Nephron (organoid): ENCODE results near the gene CMYA5.

Experiments used
- H3K27ac Mint-ChIP-seq, 3 experiments: 2 replicates each; pipeline ENCODE4 v1.8.0; 2020; ENCODE audit warnings: mixed read lengths in 3 of 3, mild to moderate bottlenecking in 2 of 3, moderate library complexity in 1 of 3
- H3K27me3 Mint-ChIP-seq: 2 replicates; pipeline ENCODE4 v1.8.0; 2021; ENCODE audit warnings: low read depth, mild to moderate bottlenecking, moderate library complexity, mixed read lengths
- H3K36me3 Mint-ChIP-seq: 2 replicates; pipeline ENCODE4 v1.8.0; 2020; ENCODE audit warnings: low read depth, mixed read lengths
- H3K4me1 Mint-ChIP-seq: 2 replicates; pipeline ENCODE4 v1.8.0; 2020; ENCODE audit warnings: mixed read lengths
- H3K4me3 Mint-ChIP-seq, 3 experiments: 2 replicates each; pipeline ENCODE4 v1.8.0; 2020; ENCODE audit warnings: mild to moderate bottlenecking in 3 of 3, mixed read lengths in 3 of 3, moderate library complexity in 2 of 3
- H3K9me3 Mint-ChIP-seq: 2 replicates; pipeline ENCODE4 v1.8.0; 2020; ENCODE audit warnings: mixed read lengths
- TF ChIP-seq, protein P1 (sequence below), 3 experiments: fragments of 200-600 bp; sonication (generic); IDR thresholded peaks; one replicate each; pipeline ENCODE4 v1.5.0; 2021; ENCODE audit warnings: antibody characterized with exemption in 3 of 3; ENCODE audit not compliant: unreplicated experiment in 3 of 3

The CMYA5 gene

DNA sequence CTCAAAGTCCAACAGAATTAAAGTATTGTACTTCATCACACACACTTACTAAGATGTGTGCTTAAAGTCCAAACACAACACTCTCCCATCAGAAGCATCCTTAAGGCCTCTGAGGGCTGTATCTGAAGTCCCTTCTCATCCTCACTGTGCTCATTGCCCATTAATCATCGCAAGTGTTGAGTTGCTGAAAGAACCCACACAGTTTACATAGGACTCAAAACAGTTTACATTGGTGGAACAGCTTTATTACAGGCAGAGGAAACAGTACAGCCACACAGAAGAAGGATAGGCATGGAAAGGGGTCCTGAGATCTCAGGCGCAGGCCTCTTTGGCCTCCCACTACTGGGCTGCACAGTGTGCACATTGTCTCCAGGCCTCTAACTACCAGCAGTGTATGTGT lies 113.4 kb downstream of the CMYA5 start:
- no peaks in the 10 kb centered on the region for H3K27me3 Mint-ChIP-seq

DNA sequence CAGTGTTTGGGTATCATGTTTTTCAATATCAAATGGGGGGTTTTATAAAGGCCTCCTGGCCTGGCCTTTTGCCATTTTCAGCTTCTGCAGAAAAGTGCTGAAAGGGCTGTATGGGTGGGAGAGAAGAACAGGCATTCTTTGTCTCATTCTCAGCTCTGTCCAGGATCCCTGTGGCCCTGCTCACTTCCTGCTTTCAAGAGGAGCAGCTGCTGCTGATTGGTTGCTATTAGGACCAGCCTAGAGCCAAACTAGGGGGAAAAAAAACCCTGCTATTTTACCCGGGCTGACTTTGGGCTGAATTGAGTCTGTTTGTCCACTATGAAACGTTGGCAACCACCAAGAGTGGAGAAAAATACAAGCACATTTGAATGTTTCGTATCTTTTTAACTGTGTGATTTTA lies 117.1 kb downstream of the CMYA5 start:
- Mint-ChIP-seq H3K9me3 (no peaks in the 10 kb centered on the region), H3K27me3 (no peaks in the 10 kb centered on the region), H3K36me3 (peaks cover 3% of the 10 kb centered on the region), H3K4me3 (no peak overlapping the region), H3K4me1 (peaks cover 18% of the 10 kb centered on the region), H3K27ac (peak overlapping the region in 1 of 3 experiments; percentile 14)
- TF ChIP-seq, protein P1, sequence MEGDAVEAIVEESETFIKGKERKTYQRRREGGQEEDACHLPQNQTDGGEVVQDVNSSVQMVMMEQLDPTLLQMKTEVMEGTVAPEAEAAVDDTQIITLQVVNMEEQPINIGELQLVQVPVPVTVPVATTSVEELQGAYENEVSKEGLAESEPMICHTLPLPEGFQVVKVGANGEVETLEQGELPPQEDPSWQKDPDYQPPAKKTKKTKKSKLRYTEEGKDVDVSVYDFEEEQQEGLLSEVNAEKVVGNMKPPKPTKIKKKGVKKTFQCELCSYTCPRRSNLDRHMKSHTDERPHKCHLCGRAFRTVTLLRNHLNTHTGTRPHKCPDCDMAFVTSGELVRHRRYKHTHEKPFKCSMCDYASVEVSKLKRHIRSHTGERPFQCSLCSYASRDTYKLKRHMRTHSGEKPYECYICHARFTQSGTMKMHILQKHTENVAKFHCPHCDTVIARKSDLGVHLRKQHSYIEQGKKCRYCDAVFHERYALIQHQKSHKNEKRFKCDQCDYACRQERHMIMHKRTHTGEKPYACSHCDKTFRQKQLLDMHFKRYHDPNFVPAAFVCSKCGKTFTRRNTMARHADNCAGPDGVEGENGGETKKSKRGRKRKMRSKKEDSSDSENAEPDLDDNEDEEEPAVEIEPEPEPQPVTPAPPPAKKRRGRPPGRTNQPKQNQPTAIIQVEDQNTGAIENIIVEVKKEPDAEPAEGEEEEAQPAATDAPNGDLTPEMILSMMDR (IDR thresholded peaks at IDR 0.05; ENCODE audit: unreplicated experiment in 3 of 3), result no peak

More for the DNA sequence above, 113.4 kb downstream of the CMYA5 start:
- Mint-ChIP-seq H3K36me3 (peaks cover 13% of the 10 kb centered on the region), H3K9me3 (no peaks in the 10 kb centered on the region), H3K4me1 (peaks cover 31% of the 10 kb centered on the region), H3K4me3 (no peak overlapping the region), H3K27ac (no peak overlapping the region)
- TF ChIP-seq, protein P1 (IDR thresholded peaks at IDR 0.05; ENCODE audit: unreplicated experiment in 3 of 3), result no peak

DNA sequence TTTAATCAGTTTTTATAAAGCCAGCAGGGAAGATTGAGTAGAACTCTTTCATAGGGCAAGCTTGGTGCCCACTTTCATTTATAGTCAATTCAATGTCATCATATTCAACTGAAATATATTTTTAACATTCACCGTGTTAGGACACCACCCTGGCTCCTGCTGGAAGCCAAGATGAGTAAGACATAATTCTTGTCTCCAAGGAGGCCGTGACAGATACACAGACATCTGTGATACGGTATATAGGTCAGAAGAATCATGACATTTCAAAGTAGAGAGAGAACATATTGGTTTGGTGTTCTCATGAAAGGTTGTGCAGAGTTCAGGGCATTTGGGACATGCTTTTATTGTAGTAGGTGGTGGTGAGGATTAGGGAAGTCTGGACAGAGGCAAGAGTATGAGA lies 120.1 kb downstream of the CMYA5 start:
- TF ChIP-seq, protein P1 (IDR thresholded peaks at IDR 0.05; ENCODE audit: unreplicated experiment in 3 of 3), result no peak
- H3K4me3 Mint-ChIP-seq, result no peak overlapping the region
- H3K36me3 Mint-ChIP-seq, result no peaks in the 10 kb centered on the region
- H3K9me3 Mint-ChIP-seq, result no peaks in the 10 kb centered on the region
- H3K27ac Mint-ChIP-seq, result no peak overlapping the region
- peaks cover 8% of the 10 kb centered on the region for H3K4me1 Mint-ChIP-seq
- peaks cover 3% of the 10 kb centered on the region for H3K27me3 Mint-ChIP-seq

- H3K27me3 Mint-ChIP-seq, result peaks cover 17% of the 10 kb centered on the region
- H3K4me3 Mint-ChIP-seq, result no peak overlapping the region
- H3K9me3 Mint-ChIP-seq, result peaks cover 3% of the 10 kb centered on the region
- TF ChIP-seq, protein P1 (IDR thresholded peaks at IDR 0.05; ENCODE audit: unreplicated experiment in 3 of 3), result no peak
- H3K27ac Mint-ChIP-seq, result no peak overlapping the region
- H3K4me1 Mint-ChIP-seq, result peaks cover 8% of the 10 kb centered on the region
- H3K36me3 Mint-ChIP-seq, result no peaks in the 10 kb centered on the region
These were observed 121.4 kb downstream of the CMYA5 start for GRCh38 chr5:79811081-79811480.

DNA sequence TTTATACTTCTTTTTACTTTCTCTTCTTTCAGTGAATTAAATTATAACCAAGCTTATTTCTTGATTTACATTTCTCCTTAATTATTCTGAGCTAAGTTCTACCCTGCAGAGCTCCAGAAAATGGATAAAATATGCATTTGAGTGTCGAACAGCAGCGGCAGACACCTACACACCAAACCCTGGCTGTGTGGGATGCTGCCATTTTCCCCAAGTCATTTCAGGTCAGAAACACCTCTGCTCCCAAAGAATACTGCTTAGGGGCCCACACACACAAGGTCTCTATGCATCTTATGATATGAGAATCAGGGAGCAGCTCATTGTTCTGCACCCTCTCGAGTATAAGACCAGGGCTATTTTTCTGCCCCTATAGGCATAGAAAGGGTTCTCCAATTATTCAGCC lies 122.3 kb downstream of the CMYA5 start:
- peaks cover 5% of the 10 kb centered on the region for H3K9me3 Mint-ChIP-seq
- H3K4me3 Mint-ChIP-seq, result no peak overlapping the region
- TF ChIP-seq, protein P1 (IDR thresholded peaks at IDR 0.05; ENCODE audit: unreplicated experiment in 3 of 3), result no peak
- H3K36me3 Mint-ChIP-seq, result no peaks in the 10 kb centered on the region
- H3K27me3 Mint-ChIP-seq, result peaks cover 19% of the 10 kb centered on the region
- H3K27ac Mint-ChIP-seq, result no peak overlapping the region
- peaks cover 2% of the 10 kb centered on the region for H3K4me1 Mint-ChIP-seq

DNA sequence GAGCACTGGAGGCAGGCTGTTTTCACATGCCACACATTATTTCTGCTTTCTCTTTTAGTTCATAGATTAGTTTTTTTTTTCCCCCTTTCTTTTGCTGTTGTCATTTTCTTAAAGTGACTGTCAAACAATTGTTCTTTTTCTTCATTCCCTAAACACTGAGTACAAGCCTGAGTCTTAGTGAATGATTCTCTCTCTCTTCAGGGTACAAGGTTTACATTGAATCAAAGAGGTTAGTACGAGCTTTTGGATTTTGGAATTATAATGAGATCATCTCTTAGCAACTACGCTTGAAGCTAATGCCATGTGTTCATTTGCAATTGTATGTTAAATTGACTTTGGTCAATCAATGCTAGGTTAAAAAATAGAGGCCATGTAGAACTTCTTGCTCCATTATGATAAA lies 125.1 kb downstream of the CMYA5 start:
- H3K27me3 Mint-ChIP-seq, result peaks cover 19% of the 10 kb centered on the region
- H3K9me3 Mint-ChIP-seq, result peaks cover 16% of the 10 kb centered on the region
- no peaks in the 10 kb centered on the region for H3K4me1 Mint-ChIP-seq
- no peak overlapping the region for H3K4me3 Mint-ChIP-seq
- H3K36me3 Mint-ChIP-seq, result peaks cover 8% of the 10 kb centered on the region
- TF ChIP-seq, protein P1 (IDR thresholded peaks at IDR 0.05; ENCODE audit: unreplicated experiment in 3 of 3), result no peak
- no peak overlapping the region for H3K27ac Mint-ChIP-seq
